ENCODE results near the gene KIF2C. TPM values are rescaled to one million over a fixed set of nuclear protein-coding genes. Genes with fewer than 3 reads are reported as not detected.

Gene KIF2C
- total RNA-seq, 3 donors from 2014 or later (not counting 1 experiment from before 2014, with no cell fraction given): 0.59 to 1.3 (median 0.93) TPM

DNA sequence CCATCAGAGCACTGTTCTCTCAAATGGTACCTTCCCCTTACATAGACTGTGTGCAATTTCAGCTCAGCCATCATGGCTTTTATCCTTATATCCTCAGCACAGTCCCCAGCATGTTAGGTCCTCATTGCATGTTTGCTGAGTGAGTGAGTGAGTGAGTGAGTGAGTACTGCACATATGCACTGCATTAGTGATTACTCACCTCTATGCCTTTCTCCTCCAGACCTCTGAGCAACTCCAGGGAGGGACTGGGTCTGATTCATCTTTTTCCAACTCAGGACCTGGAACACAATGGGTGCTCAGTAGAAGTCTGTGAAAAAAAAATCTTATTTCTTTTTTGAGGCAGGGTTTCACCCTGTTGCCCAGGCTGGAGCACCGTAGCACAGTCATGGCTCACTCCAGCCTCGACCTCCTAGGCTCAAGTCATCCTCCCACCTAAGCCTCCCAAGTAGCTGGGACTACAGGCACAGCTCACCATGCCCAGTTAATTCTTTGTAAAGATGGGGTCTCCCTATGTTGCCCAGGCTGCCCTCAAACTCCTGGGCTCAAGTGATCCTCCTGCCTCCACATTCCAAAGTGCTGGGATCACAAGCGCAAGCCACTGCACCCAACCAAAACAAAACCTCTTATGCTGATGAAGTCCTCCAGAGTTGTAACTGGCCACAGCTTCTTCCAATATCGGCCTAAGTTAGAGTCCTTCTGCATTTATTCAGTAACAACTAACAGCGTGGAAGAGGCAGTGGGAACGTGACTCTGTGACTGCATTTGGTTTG lies 32.3 kb upstream of the KIF2C start:
- Histone ChIP-seq H3K27me3 (ENCODE audit: control insufficient read depth, insufficient read depth, low read length) (no peaks in the 10 kb centered on the region), H3K36me3 (ENCODE audit: control insufficient read depth, insufficient read depth, low read length) (no peaks in the 10 kb centered on the region), H3K27ac (ENCODE audit: low read length) (no peak overlapping the region), H3K4me3 (ENCODE audit: low read length) (no peak overlapping the region), H3K4me1 (ENCODE audit: control insufficient read depth, insufficient read depth, low read length) (peaks cover 7% of the 10 kb centered on the region), H3K9me3 (ENCODE audit: control insufficient read depth, insufficient read depth, low read length) (no peaks in the 10 kb centered on the region)
- Mint-ChIP-seq H3K27me3 (ENCODE audit: low read depth in 2 of 2) (peaks cover 0 to 14% of the 10 kb centered on the region in 2 donors), H3K4me3 (no peak overlapping the region), H3K4me1 (peaks cover 7 to 8% of the 10 kb centered on the region in 2 donors), H3K27ac (peak overlapping the region in 1 of 2 donors; percentile 71), H3K36me3 (no peaks in the 10 kb centered on the region), H3K9me3 (no peaks in the 10 kb centered on the region)
- DNase-seq (no peak), ATAC-seq (peak in 1 of 3 donors; percentile 21)
- intact Hi-C loops (cut with micrococcal nuclease): no loop called here
- WGBS (ENCODE audit: insufficient coverage): 93% methylated on average over 5 of the region's 6 CpGs
- TF ChIP-seq, protein P1, sequence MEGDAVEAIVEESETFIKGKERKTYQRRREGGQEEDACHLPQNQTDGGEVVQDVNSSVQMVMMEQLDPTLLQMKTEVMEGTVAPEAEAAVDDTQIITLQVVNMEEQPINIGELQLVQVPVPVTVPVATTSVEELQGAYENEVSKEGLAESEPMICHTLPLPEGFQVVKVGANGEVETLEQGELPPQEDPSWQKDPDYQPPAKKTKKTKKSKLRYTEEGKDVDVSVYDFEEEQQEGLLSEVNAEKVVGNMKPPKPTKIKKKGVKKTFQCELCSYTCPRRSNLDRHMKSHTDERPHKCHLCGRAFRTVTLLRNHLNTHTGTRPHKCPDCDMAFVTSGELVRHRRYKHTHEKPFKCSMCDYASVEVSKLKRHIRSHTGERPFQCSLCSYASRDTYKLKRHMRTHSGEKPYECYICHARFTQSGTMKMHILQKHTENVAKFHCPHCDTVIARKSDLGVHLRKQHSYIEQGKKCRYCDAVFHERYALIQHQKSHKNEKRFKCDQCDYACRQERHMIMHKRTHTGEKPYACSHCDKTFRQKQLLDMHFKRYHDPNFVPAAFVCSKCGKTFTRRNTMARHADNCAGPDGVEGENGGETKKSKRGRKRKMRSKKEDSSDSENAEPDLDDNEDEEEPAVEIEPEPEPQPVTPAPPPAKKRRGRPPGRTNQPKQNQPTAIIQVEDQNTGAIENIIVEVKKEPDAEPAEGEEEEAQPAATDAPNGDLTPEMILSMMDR (IDR thresholded peaks at IDR 0.05): no peak

DNA sequence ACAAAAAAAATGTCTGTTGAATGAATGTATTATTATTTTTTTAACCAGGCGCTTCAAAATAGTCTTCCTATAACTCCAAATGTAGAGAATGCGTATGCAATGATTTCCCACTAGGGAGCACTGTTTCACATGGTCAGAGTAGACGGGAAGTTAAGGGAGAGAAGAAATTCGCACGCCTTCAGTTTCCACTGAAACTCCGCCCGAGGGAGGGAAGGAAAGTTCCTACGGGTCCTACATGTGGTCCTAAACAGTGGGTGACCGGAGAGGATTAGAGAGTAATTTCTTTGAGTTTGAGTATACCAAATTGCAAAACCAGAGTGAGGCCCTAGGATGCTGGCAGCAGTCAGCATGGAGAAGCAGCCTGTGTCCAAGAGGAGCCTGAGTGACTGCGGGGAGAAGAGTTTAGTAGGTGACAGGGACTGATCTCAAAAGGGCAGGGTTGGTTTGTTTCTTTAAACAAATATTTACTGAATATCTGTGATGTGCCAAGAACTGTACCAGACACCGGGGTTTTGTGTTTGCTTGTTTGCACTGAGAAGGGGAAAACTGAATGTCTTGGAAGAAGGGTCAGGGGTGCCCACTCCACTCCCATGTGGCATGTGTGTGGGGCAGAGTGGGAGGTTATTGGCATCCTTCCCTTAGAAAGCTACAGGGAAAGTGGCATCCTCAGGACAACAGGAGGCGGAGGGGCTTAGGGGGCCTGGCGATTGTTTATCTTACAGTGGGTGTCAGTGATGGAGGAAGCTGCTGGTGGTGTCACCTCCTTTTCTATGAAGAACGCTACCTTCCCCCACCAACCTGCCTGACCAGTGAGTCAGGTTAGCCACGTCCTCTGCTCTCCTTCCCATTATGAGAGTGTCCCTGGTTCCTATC lies 31.4 kb upstream of the KIF2C start:
- DNase-seq (peak in 1 of 2 donors; percentile 76), ATAC-seq (peak; percentile 70 to 96 (median 93))
- Histone ChIP-seq H3K9me3 (ENCODE audit: control insufficient read depth, insufficient read depth, low read length) (no peaks in the 10 kb centered on the region), H3K4me1 (ENCODE audit: control insufficient read depth, insufficient read depth, low read length) (peaks cover 7% of the 10 kb centered on the region), H3K27me3 (ENCODE audit: control insufficient read depth, insufficient read depth, low read length) (no peaks in the 10 kb centered on the region), H3K4me3 (ENCODE audit: low read length) (no peak overlapping the region), H3K36me3 (ENCODE audit: control insufficient read depth, insufficient read depth, low read length) (no peaks in the 10 kb centered on the region), H3K27ac (ENCODE audit: low read length) (no peak overlapping the region)
- Mint-ChIP-seq H3K4me3 (peak overlapping the region; percentile 17), H3K36me3 (no peaks in the 10 kb centered on the region), H3K9me3 (no peaks in the 10 kb centered on the region), H3K4me1 (peaks cover 7 to 8% of the 10 kb centered on the region in 2 donors), H3K27ac (peak overlapping the region in 1 of 2 donors; percentile 71), H3K27me3 (ENCODE audit: low read depth in 2 of 2) (peaks cover 0 to 14% of the 10 kb centered on the region in 2 donors)
- intact Hi-C loops (cut with micrococcal nuclease): no loop called here
- TF ChIP-seq, protein P1 (IDR thresholded peaks at IDR 0.05): peak; percentile 73
- 36% methylated on average over 14 of the region's 15 CpGs for WGBS (ENCODE audit: insufficient coverage)

DNA sequence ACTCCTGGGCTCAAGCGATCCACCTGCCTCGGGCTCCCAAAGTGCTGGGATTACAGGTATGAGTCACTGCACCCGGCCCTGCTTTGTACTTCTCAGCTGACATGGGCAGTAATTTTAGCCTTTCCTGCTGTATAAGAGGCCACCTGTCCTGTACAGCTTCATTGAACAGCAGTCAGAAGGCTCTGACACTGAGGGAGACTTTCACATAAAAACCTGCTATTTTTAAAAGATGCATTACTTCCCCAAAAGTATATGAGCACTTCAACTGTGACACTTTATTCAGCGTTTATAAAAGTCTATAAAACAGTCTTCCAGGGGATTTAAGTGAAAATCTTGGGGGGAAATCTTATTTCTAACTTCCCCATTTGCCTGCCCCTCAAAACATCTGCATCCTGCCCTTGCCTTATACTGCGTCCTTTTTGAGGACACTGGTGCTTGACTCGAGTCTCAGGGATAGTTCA lies 26.3 kb upstream of the KIF2C start:
- H3K27me3 ChIP-seq (ENCODE audit: control insufficient read depth, insufficient read depth, low read length): no peaks in the 10 kb centered on the region
- 25% methylated on average over 6 of the region's 6 CpGs for WGBS (ENCODE audit: insufficient coverage)
- no peak overlapping the region for H3K4me3 ChIP-seq (ENCODE audit: low read length)
- no peak overlapping the region for H3K4me3 Mint-ChIP-seq
- no peaks in the 10 kb centered on the region for H3K9me3 ChIP-seq (ENCODE audit: control insufficient read depth, insufficient read depth, low read length)
- peaks cover 16% of the 10 kb centered on the region for H3K4me1 ChIP-seq (ENCODE audit: control insufficient read depth, insufficient read depth, low read length)
- peaks cover 0 to 10% of the 10 kb centered on the region in 2 donors for H3K27me3 Mint-ChIP-seq (ENCODE audit: low read depth in 2 of 2)
- TF ChIP-seq, protein P1 (IDR thresholded peaks at IDR 0.05): no peak
- peaks cover 26 to 30% of the 10 kb centered on the region in 2 donors for H3K4me1 Mint-ChIP-seq
- peak overlapping the region; percentile 42 for H3K27ac ChIP-seq (ENCODE audit: low read length)
- H3K36me3 Mint-ChIP-seq: no peaks in the 10 kb centered on the region
- no peaks in the 10 kb centered on the region for H3K36me3 ChIP-seq (ENCODE audit: control insufficient read depth, insufficient read depth, low read length)
- H3K9me3 Mint-ChIP-seq: no peaks in the 10 kb centered on the region
- H3K27ac Mint-ChIP-seq: no peak overlapping the region
- DNase-seq (no peak), ATAC-seq (no peak)
- intact Hi-C loops (cut with micrococcal nuclease): no loop called here

Data from natural killer cell (primary cell).